Measurements from ENCODE around the gene UBE2J1.
A peak's percentile ranks its signal among the peaks of the same experiment; 100 is the strongest.

The UBE2J1 gene

GRCh38 chr6:89351671-89352277 is 748 bp downstream of the UBE2J1 start:
- peak overlapping the region; percentile 85 for H3K4me2 ChIP-seq (ENCODE audit: low read depth, low read length)
- H3K79me2 ChIP-seq (ENCODE audit: low read length) = peaks cover 88% of the 10 kb centered on the region
- H3K4me1 ChIP-seq (ENCODE audit: low read length) = peaks cover 63% of the 10 kb centered on the region
- no peak overlapping the region for H2AFZ ChIP-seq (ENCODE audit: low read length)
- H3K36me3 ChIP-seq (replicated peaks; ENCODE audit: insufficient read depth, low read length) = peaks cover 4% of the 10 kb centered on the region; the same call in 1 of the 2 replicates
- no peak for TF ChIP-seq EZH2phosphoT487 (IDR thresholded peaks at IDR 0.05; ENCODE audit: low read length)
- no peak for TF ChIP-seq CTCF (IDR thresholded peaks at IDR 0.05; ENCODE audit: low read length)
- TF ChIP-seq EZH2 (optimal IDR thresholded peaks at IDR 0.05; ENCODE audit: low read depth, low read length) = no peak
- H3K9me3 ChIP-seq (replicated peaks; ENCODE audit: insufficient read depth, low read length) = no peaks in the 10 kb centered on the region
- peaks cover 7% of the 10 kb centered on the region for H4K20me1 ChIP-seq (ENCODE audit: insufficient read depth, low read length)
- no peaks in the 10 kb centered on the region for H3K9me2 ChIP-seq (replicated peaks; ENCODE audit: insufficient read depth, low read length)
- peak overlapping the region; percentile 99 for H3K27ac ChIP-seq (ENCODE audit: low read length)
- H3F3A ChIP-seq (ENCODE audit: insufficient read depth, low read length) = peaks cover 80% of the 10 kb centered on the region
- peak overlapping the region; percentile 89 for H3K9ac ChIP-seq (ENCODE audit: low read length)
- peak overlapping the region; percentile 86 for H3K4me3 ChIP-seq (ENCODE audit: low read length)
- no peaks in the 10 kb centered on the region for H3K27me3 ChIP-seq (replicated peaks; ENCODE audit: insufficient read depth, low read length)
- no peak for DNase-seq

GRCh38 chr6:89350281-89350966 is 2.1 kb downstream of the UBE2J1 start:
- DNase-seq = peak; percentile 58
- Histone ChIP-seq H3K4me3 (ENCODE audit: low read length) (peak overlapping the region; percentile 86), H3F3A (ENCODE audit: insufficient read depth, low read length) (peaks cover 74% of the 10 kb centered on the region), H3K36me3 (replicated peaks; ENCODE audit: insufficient read depth, low read length) (peaks cover 4% of the 10 kb centered on the region; the same call in 1 of the 2 replicates), H3K9ac (ENCODE audit: low read length) (peak overlapping the region; percentile 89), H3K79me2 (ENCODE audit: low read length) (peaks cover 100% of the 10 kb centered on the region), H3K27me3 (replicated peaks; ENCODE audit: insufficient read depth, low read length) (no peaks in the 10 kb centered on the region), H3K9me2 (replicated peaks; ENCODE audit: insufficient read depth, low read length) (no peaks in the 10 kb centered on the region), H3K4me1 (ENCODE audit: low read length) (peaks cover 62% of the 10 kb centered on the region), H3K27ac (ENCODE audit: low read length) (peak overlapping the region; percentile 99), H3K9me3 (replicated peaks; ENCODE audit: insufficient read depth, low read length) (no peaks in the 10 kb centered on the region), H2AFZ (ENCODE audit: low read length) (no peak overlapping the region), H4K20me1 (ENCODE audit: insufficient read depth, low read length) (peaks cover 16% of the 10 kb centered on the region), H3K4me2 (ENCODE audit: low read depth, low read length) (peak overlapping the region; percentile 85)
- TF ChIP-seq EZH2 (optimal IDR thresholded peaks at IDR 0.05; ENCODE audit: low read depth, low read length) = no peak
- no peak for TF ChIP-seq EZH2phosphoT487 (IDR thresholded peaks at IDR 0.05; ENCODE audit: low read length)
- no peak for TF ChIP-seq CTCF (IDR thresholded peaks at IDR 0.05; ENCODE audit: low read length)

- DNase-seq = no peak
- Histone ChIP-seq H3K79me2 (ENCODE audit: low read length) (peaks cover 100% of the 10 kb centered on the region), H4K20me1 (ENCODE audit: insufficient read depth, low read length) (peaks cover 28% of the 10 kb centered on the region), H3F3A (ENCODE audit: insufficient read depth, low read length) (peaks cover 68% of the 10 kb centered on the region), H3K9ac (ENCODE audit: low read length) (peak overlapping the region; percentile 89; the same call in 1 of the 2 replicates), H2AFZ (ENCODE audit: low read length) (no peak overlapping the region), H3K27ac (ENCODE audit: low read length) (peak overlapping the region; percentile 99; the same call in 1 of the 2 replicates), H3K36me3 (replicated peaks; ENCODE audit: insufficient read depth, low read length) (peaks cover 4% of the 10 kb centered on the region), H3K4me2 (ENCODE audit: low read depth, low read length) (peak overlapping the region; percentile 85), H3K4me3 (ENCODE audit: low read length) (peak overlapping the region; percentile 86), H3K27me3 (replicated peaks; ENCODE audit: insufficient read depth, low read length) (no peaks in the 10 kb centered on the region), H3K9me2 (replicated peaks; ENCODE audit: insufficient read depth, low read length) (no peaks in the 10 kb centered on the region), H3K9me3 (replicated peaks; ENCODE audit: insufficient read depth, low read length) (no peaks in the 10 kb centered on the region), H3K4me1 (ENCODE audit: low read length) (peaks cover 57% of the 10 kb centered on the region)
- TF ChIP-seq EZH2 (optimal IDR thresholded peaks at IDR 0.05; ENCODE audit: low read depth, low read length) (no peak), CTCF (IDR thresholded peaks at IDR 0.05; ENCODE audit: low read length) (no peak), EZH2phosphoT487 (IDR thresholded peaks at IDR 0.05; ENCODE audit: low read length) (no peak)
Observed at GRCh38 chr6:89348372-89348771, 4.2 kb downstream of the UBE2J1 start.

Data from MM.1S (cell line).